ENCODE results near the gene FRRS1. TPM values are rescaled to one million over a fixed set of nuclear protein-coding genes. Genes with fewer than 3 reads are reported as not detected.

FRRS1 gene
- polyA plus RNA-seq, 1 donor from 2014 or later: not detected

DNA sequence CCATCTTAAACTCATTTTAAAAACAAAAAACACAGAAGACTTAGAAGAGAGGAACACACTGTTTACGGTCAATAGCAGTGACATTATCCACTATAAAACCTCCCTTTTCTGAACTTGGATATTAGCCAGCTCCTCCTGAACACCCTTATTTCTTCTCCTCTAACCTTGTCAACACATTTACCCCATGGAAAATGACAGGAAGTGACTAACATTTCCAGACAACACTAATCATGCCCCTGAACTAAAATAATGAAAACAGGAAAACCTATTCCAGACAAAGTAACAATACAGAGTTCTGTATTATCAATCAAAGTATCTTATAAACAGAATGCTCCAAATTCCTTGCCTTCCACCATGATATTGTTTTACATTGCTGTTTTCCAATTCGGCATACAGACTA, 75.3 kb downstream of the FRRS1 start:
- Histone ChIP-seq H3K9me3 (ENCODE audit: low read length) (no peaks in the 10 kb centered on the region), H3K79me2 (replicated peaks; ENCODE audit: insufficient read depth, low read length) (no peaks in the 10 kb centered on the region), H4K20me1 (ENCODE audit: insufficient read depth) (no peaks in the 10 kb centered on the region), H3K36me3 (ENCODE audit: insufficient read depth, low read length) (no peaks in the 10 kb centered on the region), H3K27me3 (ENCODE audit: insufficient read depth, low read depth, low read length) (no peaks in the 10 kb centered on the region), H3F3A (ENCODE audit: insufficient read depth, low read length, poor library complexity, severe bottlenecking) (no peaks in the 10 kb centered on the region), H3K4me2 (ENCODE audit: low read length) (no peak overlapping the region), H3K27ac (ENCODE audit: low read length) (no peak overlapping the region), H3K9me2 (ENCODE audit: insufficient read depth, low read length) (no peaks in the 10 kb centered on the region), H3K4me3 (ENCODE audit: low read length) (no peak overlapping the region), H2AFZ (ENCODE audit: low read depth, low read length) (no peak overlapping the region), H3K9ac (ENCODE audit: low read length) (no peak overlapping the region)
- TF ChIP-seq SMC3 (conservative IDR thresholded peaks at IDR 0.05; ENCODE audit: poor library complexity) (no peak), TAF1 (IDR thresholded peaks at IDR 0.05; ENCODE audit: low read depth) (no peak), EP300 (conservative IDR thresholded peaks at IDR 0.05; ENCODE audit: poor library complexity, severe bottlenecking) (no peak), EZH2 (IDR thresholded peaks at IDR 0.05; ENCODE audit: borderline replicate concordance, insufficient read depth, low read length, poor library complexity, severe bottlenecking) (no peak), POLR2AphosphoS5 (IDR thresholded peaks at IDR 0.05) (no peak), RAD21 (conservative IDR thresholded peaks at IDR 0.05) (no peak), MXI1 (conservative IDR thresholded peaks at IDR 0.05; ENCODE audit: poor library complexity, severe bottlenecking) (no peak)
- TF ChIP-seq, protein P1, sequence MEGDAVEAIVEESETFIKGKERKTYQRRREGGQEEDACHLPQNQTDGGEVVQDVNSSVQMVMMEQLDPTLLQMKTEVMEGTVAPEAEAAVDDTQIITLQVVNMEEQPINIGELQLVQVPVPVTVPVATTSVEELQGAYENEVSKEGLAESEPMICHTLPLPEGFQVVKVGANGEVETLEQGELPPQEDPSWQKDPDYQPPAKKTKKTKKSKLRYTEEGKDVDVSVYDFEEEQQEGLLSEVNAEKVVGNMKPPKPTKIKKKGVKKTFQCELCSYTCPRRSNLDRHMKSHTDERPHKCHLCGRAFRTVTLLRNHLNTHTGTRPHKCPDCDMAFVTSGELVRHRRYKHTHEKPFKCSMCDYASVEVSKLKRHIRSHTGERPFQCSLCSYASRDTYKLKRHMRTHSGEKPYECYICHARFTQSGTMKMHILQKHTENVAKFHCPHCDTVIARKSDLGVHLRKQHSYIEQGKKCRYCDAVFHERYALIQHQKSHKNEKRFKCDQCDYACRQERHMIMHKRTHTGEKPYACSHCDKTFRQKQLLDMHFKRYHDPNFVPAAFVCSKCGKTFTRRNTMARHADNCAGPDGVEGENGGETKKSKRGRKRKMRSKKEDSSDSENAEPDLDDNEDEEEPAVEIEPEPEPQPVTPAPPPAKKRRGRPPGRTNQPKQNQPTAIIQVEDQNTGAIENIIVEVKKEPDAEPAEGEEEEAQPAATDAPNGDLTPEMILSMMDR (IDR thresholded peaks at IDR 0.05; ENCODE audit: poor library complexity, severe bottlenecking): no peak
- TF ChIP-seq, protein P2, sequence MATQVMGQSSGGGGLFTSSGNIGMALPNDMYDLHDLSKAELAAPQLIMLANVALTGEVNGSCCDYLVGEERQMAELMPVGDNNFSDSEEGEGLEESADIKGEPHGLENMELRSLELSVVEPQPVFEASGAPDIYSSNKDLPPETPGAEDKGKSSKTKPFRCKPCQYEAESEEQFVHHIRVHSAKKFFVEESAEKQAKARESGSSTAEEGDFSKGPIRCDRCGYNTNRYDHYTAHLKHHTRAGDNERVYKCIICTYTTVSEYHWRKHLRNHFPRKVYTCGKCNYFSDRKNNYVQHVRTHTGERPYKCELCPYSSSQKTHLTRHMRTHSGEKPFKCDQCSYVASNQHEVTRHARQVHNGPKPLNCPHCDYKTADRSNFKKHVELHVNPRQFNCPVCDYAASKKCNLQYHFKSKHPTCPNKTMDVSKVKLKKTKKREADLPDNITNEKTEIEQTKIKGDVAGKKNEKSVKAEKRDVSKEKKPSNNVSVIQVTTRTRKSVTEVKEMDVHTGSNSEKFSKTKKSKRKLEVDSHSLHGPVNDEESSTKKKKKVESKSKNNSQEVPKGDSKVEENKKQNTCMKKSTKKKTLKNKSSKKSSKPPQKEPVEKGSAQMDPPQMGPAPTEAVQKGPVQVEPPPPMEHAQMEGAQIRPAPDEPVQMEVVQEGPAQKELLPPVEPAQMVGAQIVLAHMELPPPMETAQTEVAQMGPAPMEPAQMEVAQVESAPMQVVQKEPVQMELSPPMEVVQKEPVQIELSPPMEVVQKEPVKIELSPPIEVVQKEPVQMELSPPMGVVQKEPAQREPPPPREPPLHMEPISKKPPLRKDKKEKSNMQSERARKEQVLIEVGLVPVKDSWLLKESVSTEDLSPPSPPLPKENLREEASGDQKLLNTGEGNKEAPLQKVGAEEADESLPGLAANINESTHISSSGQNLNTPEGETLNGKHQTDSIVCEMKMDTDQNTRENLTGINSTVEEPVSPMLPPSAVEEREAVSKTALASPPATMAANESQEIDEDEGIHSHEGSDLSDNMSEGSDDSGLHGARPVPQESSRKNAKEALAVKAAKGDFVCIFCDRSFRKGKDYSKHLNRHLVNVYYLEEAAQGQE (IDR thresholded peaks at IDR 0.05; ENCODE audit: borderline replicate concordance): no peak

DNA sequence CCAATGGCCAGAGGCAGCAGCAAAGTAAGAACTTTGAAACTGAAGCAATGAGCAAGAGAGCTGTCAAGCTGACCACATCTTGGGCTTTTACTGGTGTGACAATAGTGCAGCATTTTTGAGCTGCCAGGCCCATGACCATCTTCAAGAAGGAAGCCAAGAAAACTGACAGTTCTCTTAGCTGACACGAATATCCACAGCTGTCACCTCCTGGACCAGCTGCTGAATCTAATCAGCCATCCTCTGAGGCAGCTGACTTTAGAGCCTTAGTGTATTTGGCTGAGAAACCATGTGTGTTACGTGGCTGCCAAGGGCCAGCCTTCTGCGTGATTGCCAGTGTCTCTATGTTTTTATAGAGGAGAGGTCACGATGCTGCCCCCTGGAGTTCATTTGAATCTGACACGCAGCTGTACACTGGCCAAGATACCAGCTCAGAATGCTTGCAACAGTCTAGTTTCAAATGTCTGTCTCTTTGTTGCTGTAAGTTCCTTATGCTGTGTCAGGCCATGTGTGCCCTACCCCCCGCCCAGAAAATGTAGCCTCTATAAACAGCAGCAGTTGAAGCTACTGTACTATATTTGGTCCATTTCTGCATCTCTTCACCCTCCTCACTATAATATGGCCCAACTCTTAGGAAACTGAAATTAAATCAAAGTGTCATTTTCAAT, 80.8 kb downstream of the FRRS1 start:
- H2AFZ ChIP-seq (ENCODE audit: low read depth, low read length): no peak overlapping the region
- no peak overlapping the region for H3K4me2 ChIP-seq (ENCODE audit: low read length)
- H4K20me1 ChIP-seq (ENCODE audit: insufficient read depth): no peaks in the 10 kb centered on the region
- H3K27ac ChIP-seq (ENCODE audit: low read length): no peak overlapping the region
- no peak for TF ChIP-seq MXI1 (conservative IDR thresholded peaks at IDR 0.05; ENCODE audit: poor library complexity, severe bottlenecking)
- no peak for TF ChIP-seq EP300 (conservative IDR thresholded peaks at IDR 0.05; ENCODE audit: poor library complexity, severe bottlenecking)
- TF ChIP-seq, protein P2 (IDR thresholded peaks at IDR 0.05; ENCODE audit: borderline replicate concordance): no peak
- TF ChIP-seq POLR2AphosphoS5 (IDR thresholded peaks at IDR 0.05): no peak
- TF ChIP-seq, protein P1 (IDR thresholded peaks at IDR 0.05; ENCODE audit: poor library complexity, severe bottlenecking): peak; percentile 42
- peak; percentile 56 for TF ChIP-seq SMC3 (conservative IDR thresholded peaks at IDR 0.05; ENCODE audit: poor library complexity)
- peak; percentile 40 for TF ChIP-seq RAD21 (conservative IDR thresholded peaks at IDR 0.05)
- no peak for TF ChIP-seq EZH2 (IDR thresholded peaks at IDR 0.05; ENCODE audit: borderline replicate concordance, insufficient read depth, low read length, poor library complexity, severe bottlenecking)
- H3K9me3 ChIP-seq (ENCODE audit: low read length): no peaks in the 10 kb centered on the region
- no peaks in the 10 kb centered on the region for H3K27me3 ChIP-seq (ENCODE audit: insufficient read depth, low read depth, low read length)
- H3K4me3 ChIP-seq (ENCODE audit: low read length): no peak overlapping the region
- no peaks in the 10 kb centered on the region for H3K79me2 ChIP-seq (replicated peaks; ENCODE audit: insufficient read depth, low read length)
- no peaks in the 10 kb centered on the region for H3F3A ChIP-seq (ENCODE audit: insufficient read depth, low read length, poor library complexity, severe bottlenecking)
- no peaks in the 10 kb centered on the region for H3K36me3 ChIP-seq (ENCODE audit: insufficient read depth, low read length)
- no peak overlapping the region for H3K9ac ChIP-seq (ENCODE audit: low read length)
- H3K9me2 ChIP-seq (ENCODE audit: insufficient read depth, low read length): no peaks in the 10 kb centered on the region

Measured in neural cell (in vitro differentiated cells).